HG02623 (cell line): ENCODE measurements around the gene PCNX3.

Experiments
- ATAC-seq: cut with Tn5 transposase; IDR thresholded peaks from one replicate; pipeline ENCODE4 v1.9.1; 2021; ENCODE audit warnings: moderate library complexity; ENCODE audit not compliant: unreplicated experiment

Gene PCNX3

GRCh38 chr11:65596520-65596919 lies 19.1 kb upstream of the PCNX3 start:
- ATAC-seq = no peak

GRCh38 chr11:65598258-65598699 lies 17.3 kb upstream of the PCNX3 start:
- ATAC-seq = no peak

- ATAC-seq = no peak
Measured at GRCh38 chr11:65599216-65599954, 16.2 kb upstream of the PCNX3 start.

- ATAC-seq = no peak
Measured at GRCh38 chr11:65599955-65600246, 15.7 kb upstream of the PCNX3 start.

GRCh38 chr11:65604258-65604657 lies 11.3 kb upstream of the PCNX3 start:
- no peak for ATAC-seq

GRCh38 chr11:65606876-65607613 lies 8.5 kb upstream of the PCNX3 start:
- no peak for ATAC-seq

GRCh38 chr11:65607614-65608426 lies 7.8 kb upstream of the PCNX3 start:
- ATAC-seq = no peak

GRCh38 chr11:65609229-65609628 lies 6.3 kb upstream of the PCNX3 start:
- no peak for ATAC-seq

GRCh38 chr11:65609665-65610064 lies 5.9 kb upstream of the PCNX3 start:
- ATAC-seq = no peak

- no peak for ATAC-seq
Measured at GRCh38 chr11:65610404-65610803, 5.2 kb upstream of the PCNX3 start.

DNA sequence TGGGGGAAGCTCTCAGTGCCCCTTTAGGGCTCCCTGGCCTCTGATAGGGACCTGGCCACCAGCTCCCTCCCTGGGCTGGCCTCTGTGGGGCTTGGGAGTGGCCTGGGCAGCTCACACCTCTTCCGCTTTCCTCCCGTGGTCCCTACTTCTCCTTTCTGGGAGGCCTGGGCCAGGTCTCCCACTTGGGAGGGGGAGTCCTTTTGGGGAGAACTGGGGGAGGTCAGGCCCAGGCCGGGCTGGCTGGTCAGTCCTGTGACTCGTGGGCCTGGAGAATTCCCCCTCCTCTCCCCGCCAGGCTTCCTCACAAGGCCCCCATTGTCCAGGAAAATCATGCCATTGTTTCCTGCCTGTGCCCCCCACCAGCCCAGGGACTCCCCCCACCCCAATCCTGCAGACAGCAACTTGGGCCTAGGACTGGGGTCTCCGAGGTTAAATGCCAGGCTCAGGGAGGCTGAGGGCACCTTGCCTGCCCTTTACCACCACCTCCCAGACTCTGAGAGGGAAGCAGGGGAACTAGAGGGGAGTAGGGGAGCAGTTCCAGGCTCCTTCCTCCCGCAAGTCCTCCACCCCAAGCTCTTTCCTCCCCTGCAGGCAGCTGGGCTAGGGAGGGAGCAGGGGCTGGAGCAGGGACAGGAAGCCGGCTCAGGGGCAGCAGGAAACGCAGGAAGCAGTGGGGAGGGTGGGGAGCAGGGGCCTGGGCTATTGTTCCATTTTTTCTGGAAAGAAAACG lies 4.4 kb upstream of the PCNX3 start:
- no peak for ATAC-seq

DNA sequence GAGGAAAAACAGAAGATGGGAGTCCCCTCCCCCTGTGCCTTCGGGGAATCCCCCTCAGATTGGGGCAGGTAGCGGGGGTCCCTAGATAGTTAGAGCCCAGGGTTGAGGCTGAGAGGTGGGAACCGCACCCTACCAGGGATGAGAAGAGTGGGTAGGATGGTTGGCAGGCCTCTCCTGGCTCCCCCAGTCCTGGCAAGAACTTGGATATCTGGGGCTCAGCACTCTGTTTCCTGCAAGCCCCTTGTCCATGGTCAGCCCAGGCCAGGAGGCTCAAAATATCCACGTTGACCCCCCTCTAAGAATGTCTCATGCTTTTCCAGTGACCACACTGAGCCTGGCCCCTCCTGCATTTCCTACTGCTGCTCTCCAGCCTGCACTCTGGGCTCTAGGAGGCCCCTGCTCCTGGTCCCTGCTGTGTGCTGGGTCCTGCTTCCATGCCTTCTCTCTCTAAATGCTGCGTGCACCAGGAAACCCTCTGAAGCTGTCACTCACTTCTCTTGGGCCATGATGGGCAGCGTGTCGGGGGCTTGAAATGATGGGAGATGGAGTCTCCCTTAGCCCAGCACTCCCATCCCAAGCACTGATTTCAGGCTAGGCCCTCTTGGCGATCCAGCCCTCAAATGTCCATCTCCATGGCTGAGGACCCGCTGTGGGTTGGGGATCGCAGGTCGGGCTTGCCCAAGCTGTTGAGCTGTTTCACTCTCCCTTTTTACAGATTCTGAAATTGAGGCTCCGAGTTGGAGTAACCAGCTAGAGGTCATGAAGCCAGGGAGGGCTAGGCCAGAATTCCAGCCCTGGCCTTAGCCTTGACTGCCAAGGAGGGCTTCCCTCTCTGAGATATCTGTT lies 3.6 kb upstream of the PCNX3 start:
- no peak for ATAC-seq

- no peak for ATAC-seq
Measured at GRCh38 chr11:65612691-65613090, 2.9 kb upstream of the PCNX3 start.

- no peak for ATAC-seq
Measured at GRCh38 chr11:65613091-65613928, 2.3 kb upstream of the PCNX3 start.

DNA sequence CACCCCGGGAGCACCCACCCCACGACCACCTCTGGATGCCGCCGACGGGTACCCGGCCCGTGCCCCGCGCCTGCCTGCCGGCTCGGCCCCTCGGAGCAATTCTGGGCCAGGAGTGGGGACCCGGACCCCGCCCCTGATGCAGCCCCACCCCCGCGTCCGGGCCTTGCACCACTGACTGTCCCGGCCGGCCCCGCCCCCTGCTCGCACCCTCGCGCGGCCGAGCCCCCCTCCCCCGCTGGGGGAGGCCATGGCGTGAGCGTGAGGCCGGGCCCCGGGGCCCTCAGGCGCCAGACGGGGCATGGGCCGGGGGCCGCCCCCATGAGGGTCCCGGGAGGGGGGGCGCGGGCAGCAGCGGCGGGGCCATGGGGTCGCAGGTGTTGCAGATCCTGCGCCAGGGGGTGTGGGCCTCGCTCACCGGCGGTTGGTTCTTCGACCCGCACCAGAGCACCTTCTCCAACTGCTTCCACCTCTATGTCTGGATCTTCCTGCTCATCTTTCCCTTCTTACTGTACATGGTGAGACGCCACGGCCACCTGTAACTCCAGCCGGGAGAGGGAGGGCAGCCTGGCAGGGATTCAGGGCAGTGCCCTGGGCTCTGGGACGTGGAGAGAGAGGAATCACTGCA lies 486 bp downstream of the PCNX3 start:
- peak; percentile 3 for ATAC-seq

- ATAC-seq = no peak
Measured at GRCh38 chr11:65616575-65617001, 1.0 kb downstream of the PCNX3 start.

GRCh38 chr11:65617136-65617850 lies 1.7 kb downstream of the PCNX3 start:
- no peak for ATAC-seq
